Measurements from ENCODE around the gene TRMT2A. TPM values are rescaled to one million over a fixed set of nuclear protein-coding genes. Genes with fewer than 3 reads are reported as not detected.

Gene TRMT2A
- total RNA-seq, 1 experiment from 2014 or later, result 17.9 TPM

DNA sequence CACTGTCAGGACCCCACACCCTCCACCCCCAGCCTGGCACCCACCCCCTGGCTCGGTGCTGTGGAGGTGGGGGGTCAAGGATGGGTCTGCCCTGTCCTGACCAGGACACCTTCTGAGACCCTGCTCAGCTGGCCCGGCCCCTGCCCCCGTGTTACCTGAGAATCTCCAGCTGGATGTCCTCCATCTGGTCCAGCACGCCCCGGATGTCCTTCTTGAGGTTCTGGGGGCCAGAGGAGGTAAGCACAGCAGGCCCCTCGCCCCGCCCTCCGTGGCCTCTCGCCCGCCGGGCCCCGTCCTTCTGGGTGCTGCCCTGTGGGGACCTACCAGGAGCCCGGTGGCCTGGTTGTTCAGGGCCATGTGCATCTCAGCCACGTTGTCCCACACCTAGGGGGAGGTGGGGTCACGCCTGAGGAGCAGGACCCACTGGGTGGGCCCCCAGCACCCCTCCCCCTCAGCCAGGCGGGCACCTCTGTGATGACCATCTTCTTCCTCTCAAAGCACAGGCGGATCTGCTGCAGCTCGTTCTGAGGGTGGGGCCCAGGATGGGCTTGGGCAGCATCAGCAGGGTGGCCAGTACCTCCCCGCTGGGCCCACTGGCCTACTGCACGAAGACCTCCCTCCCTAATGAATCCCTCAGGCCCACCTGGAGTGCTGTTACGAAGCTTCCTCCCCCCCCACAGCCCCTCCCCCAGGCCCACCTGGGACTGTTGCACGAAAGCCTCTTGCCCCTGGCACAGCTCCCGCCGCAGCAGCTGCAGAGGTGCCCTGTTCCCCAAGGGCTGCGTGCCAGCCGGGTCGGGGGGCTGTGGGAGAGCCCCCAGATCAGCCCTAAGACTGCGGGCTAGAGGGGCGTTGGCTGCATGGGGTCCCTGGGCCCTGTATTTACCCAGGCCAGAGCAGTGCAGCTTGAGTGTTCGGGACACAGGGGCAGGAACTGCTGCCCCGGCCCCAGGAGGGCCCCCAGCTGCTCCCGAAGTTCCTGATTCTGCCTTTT is 32.5 kb upstream of the TRMT2A start:
- DNase-seq (ENCODE audit: low read depth), result no peak

- DNase-seq (ENCODE audit: low read depth), result no peak
Measured at GRCh38 chr22:20148414-20148813, 31.4 kb upstream of the TRMT2A start.

DNA sequence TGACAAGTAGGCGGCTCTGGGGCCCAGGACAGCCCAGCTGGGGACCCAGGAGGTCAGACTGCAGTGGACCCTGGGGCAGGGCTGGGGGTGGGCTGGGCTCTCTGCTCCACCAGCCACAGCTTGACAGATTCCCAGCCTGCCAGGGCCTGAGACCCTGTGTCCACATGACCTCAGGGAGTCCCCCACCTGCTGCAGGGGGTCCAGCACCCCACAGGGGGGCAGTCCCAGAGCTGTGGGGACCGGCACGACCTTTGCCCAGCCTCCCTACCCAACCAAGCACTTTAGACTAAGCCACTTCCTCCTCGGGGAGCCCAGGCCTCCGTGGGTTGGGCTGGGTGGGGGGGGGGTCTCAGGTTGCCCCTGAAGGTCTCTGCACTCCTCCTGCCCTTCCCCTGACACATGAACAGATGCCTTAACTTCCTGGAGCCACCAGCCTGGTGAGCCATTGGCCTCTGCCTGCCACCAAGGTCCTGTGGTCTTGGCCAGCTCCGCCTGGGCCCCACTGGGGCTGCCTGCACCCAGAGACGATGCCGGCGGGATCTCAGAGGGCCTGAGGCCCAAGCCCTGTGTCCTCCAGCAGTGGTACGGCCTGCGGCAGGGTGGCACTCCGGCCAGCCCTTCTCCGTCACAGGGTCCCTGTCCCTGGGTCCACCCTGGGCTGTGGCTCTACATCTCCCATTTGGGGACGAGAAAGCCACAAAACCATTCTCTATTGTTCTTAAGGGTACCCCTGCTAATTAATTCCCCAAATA is 30.4 kb upstream of the TRMT2A start:
- DNase-seq (ENCODE audit: low read depth), result no peak

- no peak for DNase-seq (ENCODE audit: low read depth)
Measured at GRCh38 chr22:20146777-20147176, 29.8 kb upstream of the TRMT2A start.

DNA sequence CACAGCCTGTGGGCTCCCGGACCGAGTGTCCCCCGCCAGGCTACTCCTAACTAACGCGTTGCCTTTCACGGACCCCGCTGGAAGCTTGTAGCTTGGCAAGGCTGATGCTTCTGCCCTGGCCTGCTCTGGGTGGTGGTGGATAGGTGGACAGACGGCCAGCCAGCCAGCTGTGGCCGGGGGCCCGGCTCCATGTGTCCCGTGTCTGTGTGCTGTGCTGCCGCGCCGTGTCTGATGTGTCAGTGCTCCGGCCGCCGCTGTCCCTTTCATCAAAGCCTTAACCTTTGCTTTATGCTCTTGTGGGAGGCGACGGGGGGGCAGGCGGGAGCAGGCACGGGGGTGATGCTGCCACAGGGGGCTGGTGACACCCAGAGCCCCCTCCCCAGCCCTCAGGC is 28.8 kb upstream of the TRMT2A start:
- DNase-seq (ENCODE audit: low read depth), result no peak

DNA sequence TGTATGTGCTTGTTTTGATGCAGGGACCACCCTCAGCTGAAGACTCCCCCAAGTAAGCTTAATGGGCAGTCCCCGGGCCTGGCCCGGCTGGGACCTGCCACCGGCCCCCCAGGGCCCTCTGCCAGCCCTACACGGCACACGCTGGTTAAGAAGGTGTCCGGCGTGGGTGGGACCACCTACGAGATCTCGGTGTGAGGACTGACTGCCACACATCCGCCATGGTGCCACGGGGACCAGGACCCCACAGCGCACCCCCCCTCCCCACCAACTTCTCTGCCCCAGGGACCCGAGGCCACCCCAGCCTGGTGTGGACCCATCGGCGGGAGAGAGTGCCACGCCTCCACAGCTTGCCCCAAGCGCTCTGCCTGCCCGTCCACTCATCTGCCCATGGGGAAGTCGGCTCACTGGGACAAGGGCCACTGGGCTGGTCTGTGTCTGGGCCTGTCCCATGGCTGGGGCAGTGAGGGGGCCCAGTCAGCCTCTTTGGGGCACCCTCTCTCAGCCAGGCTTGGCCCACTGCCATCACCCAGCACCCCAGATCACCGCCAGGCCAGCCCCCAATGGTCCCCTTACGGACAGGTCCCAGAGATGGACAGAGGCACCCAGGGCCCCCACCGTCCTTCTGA is 28.3 kb upstream of the TRMT2A start:
- DNase-seq (ENCODE audit: low read depth), result no peak

- no peak for DNase-seq (ENCODE audit: low read depth)
Measured at GRCh38 chr22:20143883-20144665, 27.0 kb upstream of the TRMT2A start.

DNA sequence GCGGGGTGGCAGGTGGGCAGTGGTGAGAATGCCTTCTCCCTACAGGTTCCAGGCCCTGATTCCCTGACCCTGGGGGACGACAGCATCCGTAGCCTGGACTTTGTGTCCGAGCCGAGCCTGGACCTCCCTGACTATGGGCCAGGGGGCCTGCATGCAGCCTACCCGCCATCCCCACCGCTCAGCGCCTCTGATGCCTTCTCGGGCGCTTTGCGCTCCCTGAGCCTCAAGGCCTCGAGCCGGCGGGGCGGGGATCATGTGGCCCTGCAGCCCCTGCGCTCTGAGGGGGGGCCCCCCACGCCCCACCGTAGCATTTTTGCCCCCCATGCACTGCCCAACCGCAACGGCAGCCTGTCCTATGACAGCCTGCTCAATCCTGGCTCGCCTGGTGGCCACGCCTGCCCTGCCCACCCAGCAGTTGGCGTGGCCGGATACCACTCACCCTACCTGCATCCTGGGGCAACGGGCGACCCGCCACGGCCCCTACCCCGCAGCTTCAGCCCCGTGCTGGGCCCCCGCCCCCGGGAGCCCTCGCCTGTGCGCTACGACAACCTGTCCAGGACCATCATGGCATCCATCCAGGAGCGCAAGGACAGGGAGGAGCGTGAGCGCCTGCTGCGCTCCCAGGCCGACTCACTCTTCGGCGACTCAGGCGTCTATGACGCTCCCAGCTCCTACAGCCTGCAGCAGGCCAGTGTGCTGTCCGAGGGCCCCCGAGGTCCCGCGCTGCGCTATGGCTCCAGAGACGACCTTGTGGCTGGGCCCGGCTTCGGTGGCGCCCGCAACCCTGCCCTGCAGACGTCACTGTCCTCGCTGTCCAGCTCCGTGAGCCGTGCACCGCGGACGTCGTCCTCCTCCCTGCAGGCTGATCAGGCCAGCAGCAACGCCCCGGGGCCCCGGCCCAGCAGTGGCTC is 25.9 kb upstream of the TRMT2A start:
- DNase-seq (ENCODE audit: low read depth), result no peak

- peak; percentile 70 for DNase-seq (ENCODE audit: low read depth)
Measured at GRCh38 chr22:20141186-20142077, 24.4 kb upstream of the TRMT2A start.

DNA sequence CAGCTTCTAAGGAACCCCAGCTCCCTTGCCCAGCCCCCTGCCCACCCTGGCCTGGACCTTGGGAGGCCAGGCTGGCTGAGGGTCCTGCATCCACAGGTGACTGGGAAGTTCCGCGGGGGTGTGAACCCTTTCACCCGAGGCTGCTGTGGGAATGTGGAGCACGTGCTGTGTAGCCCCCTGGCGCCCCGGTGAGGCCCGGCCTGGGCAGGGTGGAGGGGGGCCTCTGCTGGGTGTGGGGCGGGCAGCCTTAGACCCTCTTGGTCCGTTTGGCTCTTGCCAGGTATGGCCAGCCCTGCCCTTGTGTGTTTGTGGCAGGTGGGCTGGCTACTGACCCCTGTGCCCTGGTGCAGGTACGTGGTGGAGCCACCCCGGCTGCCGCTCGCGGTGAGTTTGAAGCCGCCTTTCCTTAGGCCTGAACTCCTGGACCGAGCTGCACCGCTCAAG is 23.5 kb upstream of the TRMT2A start:
- DNase-seq (ENCODE audit: low read depth), result no peak

DNA sequence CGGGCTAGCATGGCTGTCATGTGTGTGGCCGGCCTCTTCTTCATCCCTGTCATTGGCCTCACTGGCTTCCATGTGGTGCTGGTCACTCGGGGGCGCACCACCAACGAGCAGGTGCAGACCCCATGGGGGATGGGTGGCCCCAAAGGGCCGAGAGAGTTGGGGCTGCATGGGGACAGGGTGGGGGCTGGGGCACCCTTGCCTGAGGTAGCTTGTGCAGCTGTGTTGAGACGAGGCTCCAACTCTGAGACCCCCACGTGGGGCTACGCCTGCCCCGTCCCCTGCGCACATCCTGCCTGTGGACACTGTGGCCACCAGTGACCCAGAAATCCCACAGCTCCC is 23.1 kb upstream of the TRMT2A start:
- DNase-seq (ENCODE audit: low read depth), result no peak

- DNase-seq (ENCODE audit: low read depth), result no peak
Measured at GRCh38 chr22:20139391-20140106, 22.5 kb upstream of the TRMT2A start.

DNA sequence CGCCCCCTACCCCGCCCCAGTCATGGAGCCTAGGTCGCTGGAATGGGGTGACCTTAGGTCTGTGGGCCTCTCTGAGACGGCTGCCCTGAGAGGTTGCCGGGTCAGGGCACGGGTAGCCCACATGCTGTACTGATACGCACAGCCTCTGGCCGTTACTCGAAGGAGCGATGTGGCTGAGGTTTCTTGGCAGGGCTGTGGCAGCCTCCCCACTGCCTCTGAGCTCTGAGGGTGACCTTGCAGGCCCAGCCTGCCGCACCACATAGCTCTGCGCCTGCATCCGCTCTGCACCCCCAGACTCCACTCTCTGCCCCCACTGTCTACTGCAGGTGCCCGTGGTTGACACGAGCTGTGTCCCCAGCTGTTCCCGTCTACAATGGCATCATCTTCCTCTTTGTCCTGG is 21.8 kb upstream of the TRMT2A start:
- no peak for DNase-seq (ENCODE audit: low read depth)

DNA sequence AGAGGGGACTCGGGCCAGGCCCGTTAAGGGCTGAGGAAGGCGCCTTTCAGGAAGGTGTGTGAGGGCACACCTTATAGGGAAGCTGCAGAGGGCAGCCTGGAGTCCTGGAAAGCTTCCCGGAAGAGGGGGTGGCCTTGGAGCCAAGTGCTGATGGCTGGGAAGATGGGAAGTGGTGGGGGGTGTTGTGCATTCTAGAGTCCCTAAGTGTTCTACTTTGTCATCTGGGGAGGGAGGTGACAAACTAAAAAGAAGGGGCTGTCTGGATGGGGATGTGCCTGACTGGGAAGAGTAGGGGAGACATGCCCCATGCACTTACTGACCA is 21.4 kb upstream of the TRMT2A start:
- DNase-seq (ENCODE audit: low read depth), result no peak

GRCh38 chr22:20137671-20138416 is 20.8 kb upstream of the TRMT2A start:
- no peak for DNase-seq (ENCODE audit: low read depth)

DNA sequence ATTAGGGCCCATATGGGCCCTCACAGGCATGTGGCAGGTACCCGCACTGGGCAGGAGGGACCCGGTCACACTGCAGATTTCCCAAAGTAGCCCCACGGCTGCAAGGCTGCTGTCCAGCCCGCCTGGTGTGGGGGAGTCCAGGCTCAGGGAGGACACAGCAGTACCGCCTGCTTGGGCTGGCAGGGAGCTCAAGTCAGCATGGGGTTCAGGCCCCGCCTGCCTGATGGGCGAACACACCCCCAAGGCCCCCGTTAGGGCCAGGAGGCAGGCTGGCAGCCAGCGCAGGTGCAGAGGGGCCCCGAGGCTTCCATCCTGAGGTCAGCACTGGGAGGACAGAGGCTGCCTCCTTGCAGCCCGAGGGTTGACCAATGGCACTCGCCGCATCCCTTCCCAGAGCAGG is 20.1 kb upstream of the TRMT2A start:
- no peak for DNase-seq (ENCODE audit: low read depth)

- DNase-seq (ENCODE audit: low read depth), result no peak
Measured at GRCh38 chr22:20136603-20136873, 19.5 kb upstream of the TRMT2A start.

GRCh38 chr22:20135806-20136602 is 19.0 kb upstream of the TRMT2A start:
- DNase-seq (ENCODE audit: low read depth), result no peak
